ENCODE data around the gene CCL21. TPM values are rescaled to one million over a fixed set of nuclear protein-coding genes. Genes with fewer than 3 reads are reported as not detected.
A peak's percentile ranks its signal among the peaks of the same experiment; 100 is the strongest.

The CCL21 gene
- total RNA-seq, 1 donor from 2014 or later: 174 TPM

- Histone ChIP-seq H3K27me3 (no peaks in the 10 kb centered on the region), H3K36me3 (no peaks in the 10 kb centered on the region), H3K4me1 (peaks cover 12% of the 10 kb centered on the region), H3K27ac (no peak overlapping the region), H3K4me3 (no peak overlapping the region), H3K9me3 (no peaks in the 10 kb centered on the region)
- DNase-seq (ENCODE audit: extremely low spot score in 2 of 2): no peak
- TF ChIP-seq POLR2A (IDR thresholded peaks at IDR 0.05) (no peak), POLR2AphosphoS5 (IDR thresholded peaks at IDR 0.05; ENCODE audit: insufficient read depth in 1 of 2, low read depth in 1 of 2) (no peak), CTCF (IDR thresholded peaks at IDR 0.05) (no peak)
- intact Hi-C loops (cut with DNase I): no loop called here
These were observed 25.1 kb downstream of the CCL21 start for GRCh38 chr9:34684816-34685215.

GRCh38 chr9:34684145-34684544 lies 25.8 kb downstream of the CCL21 start:
- Histone ChIP-seq H3K27ac (no peak overlapping the region), H3K27me3 (no peaks in the 10 kb centered on the region), H3K4me1 (peaks cover 12% of the 10 kb centered on the region), H3K4me3 (no peak overlapping the region), H3K36me3 (no peaks in the 10 kb centered on the region), H3K9me3 (no peaks in the 10 kb centered on the region)
- intact Hi-C loops (cut with DNase I): no loop called here
- DNase-seq (ENCODE audit: extremely low spot score in 2 of 2): no peak
- TF ChIP-seq CTCF (IDR thresholded peaks at IDR 0.05) (no peak), POLR2A (IDR thresholded peaks at IDR 0.05) (no peak), POLR2AphosphoS5 (IDR thresholded peaks at IDR 0.05; ENCODE audit: insufficient read depth in 1 of 2, low read depth in 1 of 2) (no peak)

GRCh38 chr9:34675869-34676268 lies 34.1 kb downstream of the CCL21 start:
- no peak for TF ChIP-seq POLR2AphosphoS5 (IDR thresholded peaks at IDR 0.05; ENCODE audit: insufficient read depth in 1 of 2, low read depth in 1 of 2)
- no peak for TF ChIP-seq CTCF (IDR thresholded peaks at IDR 0.05)
- intact Hi-C loops (cut with DNase I): no loop called here
- DNase-seq (ENCODE audit: extremely low spot score in 2 of 2): no peak
- no peak overlapping the region for H3K4me3 ChIP-seq
- no peaks in the 10 kb centered on the region for H3K9me3 ChIP-seq
- H3K27ac ChIP-seq: no peak overlapping the region
- H3K36me3 ChIP-seq: no peaks in the 10 kb centered on the region
- H3K4me1 ChIP-seq: no peaks in the 10 kb centered on the region
- no peaks in the 10 kb centered on the region for H3K27me3 ChIP-seq

- H3K27ac ChIP-seq: no peak overlapping the region
- DNase-seq (ENCODE audit: extremely low spot score in 2 of 2): no peak
- no peaks in the 10 kb centered on the region for H3K27me3 ChIP-seq
- no peaks in the 10 kb centered on the region for H3K4me1 ChIP-seq
- no peak overlapping the region for H3K4me3 ChIP-seq
- intact Hi-C loops (cut with DNase I): no loop called here
- H3K9me3 ChIP-seq: no peaks in the 10 kb centered on the region
- H3K36me3 ChIP-seq: no peaks in the 10 kb centered on the region
- TF ChIP-seq CTCF (IDR thresholded peaks at IDR 0.05) (peak in 2 of 3 experiments; percentile 18 to 45), POLR2A (IDR thresholded peaks at IDR 0.05) (no peak)
These were observed 34.8 kb downstream of the CCL21 start for GRCh38 chr9:34675048-34675714.

- H3K4me1 ChIP-seq: no peaks in the 10 kb centered on the region
- H3K27me3 ChIP-seq: no peaks in the 10 kb centered on the region
- intact Hi-C loops (cut with DNase I): no loop called here
- no peaks in the 10 kb centered on the region for H3K36me3 ChIP-seq
- TF ChIP-seq POLR2A (IDR thresholded peaks at IDR 0.05) (no peak), POLR2AphosphoS5 (IDR thresholded peaks at IDR 0.05; ENCODE audit: insufficient read depth in 1 of 2, low read depth in 1 of 2) (no peak), CTCF (IDR thresholded peaks at IDR 0.05) (no peak)
- H3K4me3 ChIP-seq: no peak overlapping the region
- no peak overlapping the region for H3K27ac ChIP-seq
- H3K9me3 ChIP-seq: no peaks in the 10 kb centered on the region
- DNase-seq (ENCODE audit: extremely low spot score in 2 of 2): no peak
These were observed 35.5 kb downstream of the CCL21 start for GRCh38 chr9:34674440-34674839.

Data from vagina (tissue), 2 donors.